ENCODE data around the gene WDR26.
"Not testable (repeated sequence)": the region's sequence is repeated elsewhere in the genome, so short reads cannot be mapped to it uniquely, and the experiment has no call there.

Gene WDR26

DNA sequence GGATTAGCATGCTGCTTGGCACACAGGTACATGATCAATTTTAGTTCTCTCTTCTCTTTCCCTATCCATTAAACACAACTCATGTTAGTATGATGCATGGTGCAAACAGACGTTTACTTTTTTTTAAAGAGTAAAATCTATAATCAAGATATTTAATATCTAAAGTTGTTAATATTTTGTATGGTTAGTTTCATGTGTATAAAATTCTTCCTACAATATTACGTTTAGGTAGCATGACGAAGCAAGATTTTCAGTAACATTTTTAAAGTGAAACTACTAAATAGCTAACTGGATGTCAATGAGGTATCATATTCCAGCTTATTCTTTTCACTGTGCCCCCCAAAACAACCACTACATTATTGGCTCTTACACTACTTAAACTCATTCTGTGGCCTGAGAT lies 41.3 kb downstream of the WDR26 start:
- DNase-seq (ENCODE audit: low spot score), result no peak

- DNase-seq (ENCODE audit: low spot score), result no peak
These were observed 42.0 kb downstream of the WDR26 start for GRCh38 chr1:224392411-224393249.

DNA sequence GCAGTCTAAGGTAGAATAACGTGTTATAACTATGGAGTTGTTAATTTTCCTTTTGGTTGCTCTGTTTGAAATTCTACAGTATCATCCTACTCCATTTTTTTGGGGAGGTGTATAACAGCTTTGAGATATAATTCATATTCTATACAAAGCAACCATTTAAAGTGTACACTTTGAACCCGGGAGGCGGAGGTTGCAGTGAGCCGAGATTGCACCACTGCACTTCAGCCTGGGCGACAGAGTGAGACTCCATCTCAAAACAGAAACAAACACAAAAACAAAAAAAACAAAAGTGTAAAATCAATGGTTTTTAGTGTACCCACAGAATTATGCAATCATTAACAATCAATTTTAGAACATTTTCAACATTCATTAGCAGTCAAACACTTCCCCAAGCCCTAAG lies 44.1 kb downstream of the WDR26 start:
- DNase-seq (ENCODE audit: low spot score), result no peak

GRCh38 chr1:224387943-224388342 lies 46.7 kb downstream of the WDR26 start:
- DNase-seq (ENCODE audit: low spot score), result no peak

DNA sequence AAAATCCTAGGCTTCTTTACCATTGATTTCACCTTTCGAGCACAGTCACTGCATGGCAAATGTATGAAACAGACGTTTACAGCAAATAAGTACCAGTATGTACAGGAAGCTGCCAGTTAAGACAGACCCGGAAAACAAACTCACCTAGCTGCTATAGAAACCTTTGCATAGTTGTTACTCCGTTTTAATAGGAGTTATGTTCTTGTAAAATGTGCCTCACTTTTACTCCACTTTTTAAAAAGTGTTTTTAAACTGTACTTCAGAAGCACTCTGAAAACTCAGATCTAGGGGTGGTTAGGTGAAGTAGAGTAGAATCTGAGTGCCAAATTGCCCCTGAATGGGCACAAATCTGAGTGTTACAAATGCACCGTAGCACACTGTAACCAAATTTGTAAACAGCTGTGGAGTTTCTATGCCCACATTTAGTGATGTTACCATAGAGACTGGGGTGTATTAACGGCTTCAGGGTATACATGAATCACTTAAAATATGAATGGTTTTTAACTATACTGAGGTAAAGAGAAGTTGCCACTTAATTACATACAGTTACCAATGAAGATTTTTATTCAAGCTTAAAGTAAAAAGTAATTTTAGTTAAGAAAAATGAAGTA lies 47.2 kb downstream of the WDR26 start:
- DNase-seq (ENCODE audit: low spot score), result no peak

DNA sequence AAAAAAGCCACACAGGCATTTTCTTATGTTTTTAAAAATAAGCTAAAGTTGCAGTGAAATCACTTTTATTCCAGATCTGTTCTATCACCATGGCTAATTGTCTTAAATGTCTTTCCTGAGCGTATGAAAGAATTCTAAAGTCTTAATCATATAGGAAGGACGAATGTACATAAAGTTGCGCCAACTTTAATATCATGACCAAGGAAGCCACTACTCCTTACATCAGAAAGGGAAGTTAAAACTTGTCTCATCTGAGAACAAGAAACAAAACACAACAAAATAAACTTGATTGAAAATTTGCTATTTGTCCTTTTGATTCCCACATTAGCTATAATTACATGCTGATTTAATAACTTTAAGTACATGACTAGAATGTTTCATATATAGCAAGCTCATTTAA lies 51.4 kb downstream of the WDR26 start:
- DNase-seq (ENCODE audit: low spot score), result no peak

GRCh38 chr1:224381880-224382548 lies 52.6 kb downstream of the WDR26 start:
- no peak for DNase-seq (ENCODE audit: low spot score)

GRCh38 chr1:224380003-224380402 lies 54.6 kb downstream of the WDR26 start:
- peak; percentile 13 for DNase-seq (ENCODE audit: low spot score)

- no peak for DNase-seq (ENCODE audit: low spot score)
These were observed 55.6 kb downstream of the WDR26 start for GRCh38 chr1:224378855-224379631.

DNA sequence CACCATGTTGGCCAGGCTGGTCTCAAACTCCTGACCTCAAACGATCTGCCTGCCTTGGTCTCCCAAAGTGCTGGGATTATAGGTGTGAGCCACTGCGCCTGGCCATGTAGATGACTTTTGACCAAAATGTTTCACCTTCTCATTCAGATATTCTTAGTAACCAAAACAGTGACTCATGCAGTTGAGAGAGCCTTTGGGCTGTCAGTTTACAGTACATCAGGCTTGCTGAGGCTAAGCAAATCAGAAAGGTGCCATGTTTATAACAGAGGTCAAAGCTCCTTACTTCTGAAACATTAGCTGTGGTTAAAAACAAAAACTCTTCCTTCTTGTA lies 57.0 kb downstream of the WDR26 start:
- peak; percentile 29 for DNase-seq (ENCODE audit: low spot score)

DNA sequence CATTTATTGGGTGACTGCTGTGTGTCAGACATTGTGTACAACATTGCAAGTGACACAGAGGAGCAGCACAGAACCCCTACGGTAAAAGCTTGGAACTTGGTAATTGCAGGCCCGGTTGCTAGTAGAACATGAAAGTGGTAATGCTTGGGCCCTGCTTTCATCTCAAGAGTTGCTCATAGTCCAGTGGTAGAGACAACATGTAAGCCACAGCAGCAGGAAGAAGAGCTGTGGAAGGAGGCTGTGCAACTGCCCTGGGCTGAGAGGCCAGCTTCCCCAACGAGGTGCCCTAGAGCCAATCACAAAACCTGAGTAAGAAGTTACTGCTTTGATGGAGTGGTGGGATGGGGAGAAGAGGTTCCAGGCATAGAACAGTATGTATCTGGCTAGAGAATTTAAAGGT lies 59.5 kb downstream of the WDR26 start:
- DNase-seq (ENCODE audit: low spot score), result no peak

GRCh38 chr1:224373008-224373590 lies 61.5 kb downstream of the WDR26 start:
- DNase-seq (ENCODE audit: low spot score), result no peak

DNA sequence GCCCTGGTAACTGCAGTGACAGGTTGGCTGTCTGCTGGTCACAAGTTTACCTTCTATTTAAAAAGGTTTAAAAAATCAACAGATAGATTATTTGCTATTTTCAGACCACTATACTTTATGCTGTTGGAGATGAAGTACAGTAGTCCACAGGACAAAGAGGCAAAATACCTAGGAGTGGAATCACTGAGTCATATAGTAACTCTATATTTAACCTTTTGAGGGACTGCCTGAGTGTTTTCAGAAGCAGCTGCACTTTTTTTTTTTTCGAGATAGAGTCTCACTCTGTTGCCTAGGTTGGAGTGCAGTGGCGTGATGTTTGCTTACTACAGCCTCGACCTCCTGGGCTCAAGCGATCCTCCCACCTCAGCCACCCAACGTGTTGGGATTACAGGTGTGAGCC lies 66.2 kb downstream of the WDR26 start:
- no peak for DNase-seq (ENCODE audit: low spot score)

DNA sequence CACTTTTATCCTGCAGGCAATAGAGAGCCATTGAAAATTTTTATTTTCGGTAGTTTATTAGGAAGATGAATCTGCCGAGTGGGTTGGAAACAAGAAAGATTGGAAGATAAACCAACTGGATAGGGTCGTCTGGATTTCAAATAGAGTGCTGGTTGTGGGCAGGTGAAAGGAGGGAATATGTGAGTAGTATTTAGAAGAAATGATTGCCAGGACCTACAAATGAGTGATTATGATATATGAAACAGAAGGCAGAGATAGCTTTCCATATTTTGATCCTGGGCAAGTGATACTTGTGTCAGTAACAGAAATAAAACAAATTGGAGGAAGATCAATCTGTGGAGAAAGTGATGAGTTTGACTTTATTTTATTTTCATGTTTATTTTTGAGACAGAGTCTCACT lies 75.4 kb downstream of the WDR26 start:
- DNase-seq (ENCODE audit: low spot score), result no peak

GRCh38 chr1:224358237-224358636 lies 76.4 kb downstream of the WDR26 start:
- no peak for DNase-seq (ENCODE audit: low spot score)

DNA sequence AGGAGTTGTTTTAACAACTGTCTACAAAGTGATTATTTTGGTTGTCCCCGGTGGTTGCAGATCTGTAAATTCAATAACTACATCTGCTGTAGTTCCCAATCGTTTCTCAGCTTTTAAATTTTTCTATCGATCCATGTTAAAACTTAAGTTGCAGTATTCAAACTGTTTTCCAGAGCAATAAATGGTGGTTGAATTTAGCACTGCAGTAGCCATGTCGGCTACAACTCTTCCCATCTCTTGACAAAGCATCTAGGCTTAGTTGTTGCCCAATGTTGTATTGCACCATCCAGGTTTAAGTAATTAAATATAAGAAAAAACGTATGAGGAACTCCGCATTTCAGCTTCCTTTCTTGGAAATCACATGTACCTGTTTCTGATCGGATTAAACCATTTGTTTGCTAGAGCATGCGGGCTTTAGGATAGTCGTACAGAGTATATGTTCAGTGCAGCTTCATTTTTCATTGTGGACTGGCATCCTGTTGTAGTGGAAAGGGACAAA lies 76.9 kb downstream of the WDR26 start:
- peak; percentile 72 for DNase-seq (ENCODE audit: low spot score)

GRCh38 chr1:224356685-224357625 lies 77.6 kb downstream of the WDR26 start, which contains the start of gene CNIH4:
CNIH4 (plus strand) TSS chr1:224356879; CDS start chr1:224356925, 46 bp downstream.
- peak; percentile 96 for DNase-seq (ENCODE audit: low spot score)

GRCh38 chr1:224353975-224354925 lies 80.3 kb downstream of the WDR26 start:
- no peak for DNase-seq (ENCODE audit: low spot score)

DNA sequence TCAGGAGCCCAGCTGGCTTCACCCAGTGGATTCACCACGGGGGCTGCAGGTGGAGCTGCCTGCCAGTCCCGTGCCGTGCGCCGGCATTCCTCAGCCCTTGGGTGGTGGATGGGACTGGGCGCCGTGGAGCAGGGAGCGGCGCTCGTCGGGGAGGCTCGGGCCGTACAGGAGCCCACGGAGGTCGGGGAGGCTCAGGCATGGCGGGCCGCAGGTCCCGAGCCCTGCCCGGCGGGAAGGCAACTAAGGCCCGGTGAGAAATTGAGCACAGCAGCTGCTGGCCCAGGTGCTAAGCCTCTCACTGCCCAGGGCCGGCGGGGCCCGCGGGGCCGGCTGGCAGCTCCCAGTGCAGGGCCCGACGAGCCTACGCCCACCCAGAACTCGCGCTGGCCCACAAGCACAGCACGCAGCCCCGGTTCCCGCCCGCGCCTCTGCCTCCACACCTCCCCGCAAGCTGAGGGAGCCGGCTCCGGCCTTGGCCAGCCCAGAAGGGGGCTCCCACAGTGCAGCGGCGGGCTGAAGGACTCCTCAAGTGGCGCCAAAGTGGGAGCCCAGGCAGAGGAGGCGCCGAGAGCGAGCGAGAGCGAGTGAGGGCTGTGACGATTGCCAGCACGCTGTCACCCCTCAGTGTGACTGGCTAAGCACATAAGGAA lies 82.0 kb downstream of the WDR26 start:
- DNase-seq (ENCODE audit: low spot score), result not testable (repeated sequence)
